GM12873 (cell line): Measurements from ENCODE around the gene SCUBE1.

Experiments
- CTCF ChIP-seq: IDR thresholded peaks from 2 replicates; pipeline ENCODE4 v1.5.1; 2012; ENCODE audit warnings: low read depth, mild to moderate bottlenecking, moderate library complexity, low read length, control low read depth; ENCODE audit not compliant: insufficient read depth; ENCODE audit errors: missing control alignments

SCUBE1 gene

GRCh38 chr22:43295173-43295572 is 48.0 kb downstream of the SCUBE1 start:
- no peak for TF ChIP-seq CTCF

GRCh38 chr22:43293655-43294392 is 49.3 kb downstream of the SCUBE1 start:
- no peak for TF ChIP-seq CTCF

GRCh38 chr22:43293259-43293654 is 49.9 kb downstream of the SCUBE1 start:
- TF ChIP-seq CTCF: no peak

- no peak for TF ChIP-seq CTCF
Observed at GRCh38 chr22:43292630-43293018, 50.5 kb downstream of the SCUBE1 start.

- TF ChIP-seq CTCF: no peak
Observed at GRCh38 chr22:43291381-43291780, 51.8 kb downstream of the SCUBE1 start.

GRCh38 chr22:43289976-43290721 is 53.0 kb downstream of the SCUBE1 start:
- no peak for TF ChIP-seq CTCF

GRCh38 chr22:43289531-43289963 is 53.6 kb downstream of the SCUBE1 start:
- no peak for TF ChIP-seq CTCF
